Liver (tissue), 9 donors: Measurements from ENCODE around the gene DBNDD2. TPM values are rescaled to one million over a fixed set of nuclear protein-coding genes. Genes with fewer than 3 reads are reported as not detected.

Source experiments
- DNase-seq: peaks from one replicate; pipeline ENCODE4 v3.0.0-alpha.2; 2017; ENCODE audit warnings: low spot score
- H3K27ac ChIP-seq, 2 donors: one replicate each; pipeline ENCODE4 v1.7.0; 2013; ENCODE audit warnings: inconsistent platforms in 2 of 2, low read length in 2 of 2, control low read depth in 1 of 2, low read depth in 1 of 2, mild to moderate bottlenecking in 1 of 2
- H3K27me3 ChIP-seq, 4 donors: one replicate each; pipeline versions ENCODE4 v1.6.1 to v1.7.0; 2013; ENCODE audit warnings: low read length in 3 of 4, inconsistent platforms in 1 of 4, mild to moderate bottlenecking in 1 of 4, moderate library complexity in 1 of 4; ENCODE audit not compliant: control insufficient read depth in 4 of 4, insufficient read depth in 4 of 4
- H3K36me3 ChIP-seq, 4 donors: one replicate each; pipeline versions ENCODE4 v1.6.1 to v1.7.0; 2013; ENCODE audit warnings: low read length in 3 of 4, mild to moderate bottlenecking in 3 of 4, low read depth in 1 of 4, moderate library complexity in 1 of 4; ENCODE audit not compliant: control insufficient read depth in 4 of 4, insufficient read depth in 3 of 4
- H3K4me1 ChIP-seq, 4 donors: one replicate each; pipeline versions ENCODE4 v1.6.1 to v1.7.0; 2013; ENCODE audit warnings: low read length in 3 of 4, mild to moderate bottlenecking in 3 of 4, moderate library complexity in 1 of 4; ENCODE audit not compliant: control insufficient read depth in 4 of 4, insufficient read depth in 4 of 4
- H3K4me3 ChIP-seq, 3 donors: one replicate each; pipeline versions ENCODE4 v1.6.1 to v1.7.0; 2013; ENCODE audit warnings: low read length in 3 of 3, control low read depth in 1 of 3, low read depth in 1 of 3, mild to moderate bottlenecking in 1 of 3
- H3K9ac ChIP-seq, 2 donors: one replicate each; pipeline ENCODE4 v1.7.0; 2013; ENCODE audit warnings: low read length in 2 of 2, mild to moderate bottlenecking in 2 of 2, moderate library complexity in 2 of 2, control low read depth in 1 of 2, low read depth in 1 of 2
- H3K9me3 ChIP-seq, 4 donors: one replicate each; pipeline versions ENCODE4 v1.6.1 to v1.7.0; 2013; ENCODE audit warnings: low read length in 3 of 4; ENCODE audit not compliant: control insufficient read depth in 4 of 4
- EGR1 ChIP-seq, 2 donors: IDR thresholded peaks; 2 replicates each; pipeline ENCODE4 v1.6.1; 2016 to 2018; ENCODE audit warnings: antibody characterized with exemption in 2 of 2, low read depth in 2 of 2
- FOXA1 ChIP-seq: IDR thresholded peaks from 2 replicates; pipeline ENCODE4 v1.6.1; 2016; ENCODE audit warnings: antibody characterized with exemption
- FOXA2 ChIP-seq: IDR thresholded peaks from 2 replicates; pipeline ENCODE4 v1.6.1; 2016; ENCODE audit warnings: antibody characterized with exemption
- GABPA ChIP-seq, 2 donors: IDR thresholded peaks in 1 of 2; conservative IDR thresholded peaks in 1 of 2; 2 replicates each; pipeline ENCODE4 v1.6.1; 2016; ENCODE audit warnings: antibody characterized with exemption in 2 of 2, mild to moderate bottlenecking in 1 of 2, moderate library complexity in 1 of 2
- HNF4A ChIP-seq, 2 donors: conservative IDR thresholded peaks; 2 replicates each; pipeline ENCODE4 v1.6.1; 2016; ENCODE audit warnings: antibody characterized with exemption in 2 of 2, mild to moderate bottlenecking in 2 of 2
- HNF4G ChIP-seq: IDR thresholded peaks from 2 replicates; pipeline ENCODE4 v1.6.1; 2016; ENCODE audit warnings: antibody characterized with exemption
- JUND ChIP-seq, 2 donors: IDR thresholded peaks; 2 replicates each; pipeline ENCODE4 v1.6.1; 2016; ENCODE audit warnings: antibody characterized with exemption in 2 of 2
- NR2F2 ChIP-seq: IDR thresholded peaks from 2 replicates; pipeline ENCODE4 v1.6.1; 2016; ENCODE audit warnings: antibody characterized with exemption
- RAD21 ChIP-seq, 2 donors: IDR thresholded peaks; 2 replicates each; pipeline ENCODE4 v1.6.1; 2016; ENCODE audit warnings: antibody characterized with exemption in 2 of 2, mild to moderate bottlenecking in 2 of 2
- RXRA ChIP-seq, 2 donors: IDR thresholded peaks; 2 replicates each; pipeline ENCODE4 v1.6.1; 2017 to 2018; ENCODE audit warnings: antibody characterized with exemption in 2 of 2, mild to moderate bottlenecking in 1 of 2
- SP1 ChIP-seq: IDR thresholded peaks from 2 replicates; pipeline ENCODE4 v1.6.1; 2018; ENCODE audit warnings: antibody characterized with exemption, mild to moderate bottlenecking
- TAF1 ChIP-seq: conservative IDR thresholded peaks from 2 replicates; pipeline ENCODE4 v1.6.1; 2016; ENCODE audit warnings: antibody characterized with exemption, mild to moderate bottlenecking
- YY1 ChIP-seq: IDR thresholded peaks from 2 replicates; pipeline ENCODE4 v1.6.1; 2016; ENCODE audit warnings: antibody characterized with exemption, mild to moderate bottlenecking
- WGBS: extraction: QIAGEN DNeasy Blood & Tissue Kit; methylation state at CpG from one replicate; pipeline ENCODE4 v1.1.7; 2013; 5-methylcytosine and 5-hydroxymethylcytosine counted together
- polyA plus RNA-seq, 2 donors: library from polyadenylated mRNA; stranded (reverse) in 1 of 2; unstranded in 1 of 2; fragments of 200-250 nt in 1 of 2; fragments of >200 nt in 1 of 2; fragmentation: Nextera tagmentation in 1 of 2; extraction: Ambion mirVana in 1 of 2; gene quantifications; one replicate each; pipeline versions ENCODE4 v1.2.1 to v1.2.3, GENCODE V29; 2013 to 2015
- total RNA-seq, 2 donors: library from RNA; depleted of rRNA; stranded (reverse); fragments of >200 nt; gene quantifications; one replicate each; pipeline ENCODE4 v1.2.3, GENCODE V29; 2014
- TF ChIP-seq, protein P1 (sequence below): IDR thresholded peaks from 2 replicates; pipeline ENCODE4 v1.6.1; 2016; ENCODE audit warnings: antibody characterized with exemption, mild to moderate bottlenecking
- TF ChIP-seq, protein P2 (sequence below): IDR thresholded peaks from 2 replicates; pipeline ENCODE4 v1.6.1; 2016; ENCODE audit warnings: antibody characterized with exemption
- TF ChIP-seq, protein P3 (sequence below): fragments of 150-350 bp; IDR thresholded peaks from 2 replicates; pipeline ENCODE4 v1.5.1; 2017; ENCODE audit warnings: improper control_type of control experiment, low read depth, low read length; ENCODE audit not compliant: missing input control
- donor health status: healthy.
- donor health status: healthy.
- donor health status: healthy.
- donor health status: healthy.
- donor health status: healthy.

Gene DBNDD2
- total and polyA plus RNA-seq, 4 donors = 2.1 to 4.6 (median 2.7) TPM

DNA sequence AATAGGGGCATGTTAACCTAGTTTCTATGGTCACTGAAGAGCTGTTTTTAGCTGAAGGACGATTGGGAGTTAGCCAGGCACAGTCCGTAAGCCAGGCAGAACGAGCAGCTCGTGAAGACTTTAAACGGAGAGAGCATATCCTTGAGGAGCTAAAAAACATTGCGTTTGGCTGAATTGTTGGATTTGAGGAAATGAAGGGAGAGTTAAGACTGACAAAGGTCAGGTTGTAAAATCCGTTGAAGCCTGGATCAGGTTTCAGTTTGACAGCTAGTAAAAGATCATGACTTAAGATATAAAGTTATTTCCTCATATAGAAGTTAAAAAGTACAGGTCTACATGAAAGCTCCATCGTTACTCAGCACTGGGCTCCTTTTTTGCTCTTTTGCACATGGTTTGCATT, 2.8 kb downstream of the DBNDD2 start:
- Histone ChIP-seq H3K36me3 (peaks cover 0 to 3% (median 1%) of the 10 kb centered on the region in 4 donors), H3K9me3 (no peaks in the 10 kb centered on the region), H3K27ac (no peak overlapping the region), H3K27me3 (peaks cover 0 to 2% (median 0%) of the 10 kb centered on the region in 4 donors), H3K4me3 (no peak overlapping the region), H3K9ac (no peak overlapping the region), H3K4me1 (peaks cover 0 to 13% (median 11%) of the 10 kb centered on the region in 4 donors)
- 82% methylated on average over 8 of the region's 8 CpGs for WGBS
- no peak for DNase-seq
- TF ChIP-seq TAF1 = no peak

DNA sequence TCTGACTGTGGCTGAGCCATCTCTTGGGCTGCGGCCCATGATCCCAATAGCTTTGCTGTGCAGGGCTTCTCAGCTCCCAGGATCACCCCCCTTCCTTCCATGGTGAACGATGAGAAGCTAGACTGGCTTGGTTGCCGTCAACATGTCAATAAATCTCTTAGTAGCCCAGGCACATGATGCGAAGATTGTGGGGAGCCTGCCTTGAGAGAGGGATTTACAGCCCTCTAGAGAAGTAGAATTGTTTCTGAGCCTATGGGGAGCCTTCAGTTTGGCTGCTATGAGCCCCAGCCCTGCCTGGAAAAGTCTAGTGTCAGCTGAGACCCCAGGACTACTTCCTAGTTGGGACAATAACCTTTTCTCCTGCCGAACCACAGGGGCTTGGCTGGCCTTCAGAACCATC, 4.6 kb downstream of the DBNDD2 start:
- Histone ChIP-seq H3K9me3 (no peaks in the 10 kb centered on the region), H3K9ac (no peak overlapping the region), H3K27me3 (no peaks in the 10 kb centered on the region), H3K36me3 (peaks cover 0 to 3% (median 1%) of the 10 kb centered on the region in 4 donors), H3K4me3 (no peak overlapping the region), H3K4me1 (peaks cover 4 to 13% (median 11%) of the 10 kb centered on the region in 4 donors), H3K27ac (no peak overlapping the region)
- WGBS = 84% methylated on average over 5 of the region's 5 CpGs
- no peak for TF ChIP-seq JUND (IDR thresholded peaks at IDR 0.05)
- no peak for TF ChIP-seq FOXA1
- TF ChIP-seq YY1 = no peak
- no peak for TF ChIP-seq SP1
- TF ChIP-seq, protein P1, sequence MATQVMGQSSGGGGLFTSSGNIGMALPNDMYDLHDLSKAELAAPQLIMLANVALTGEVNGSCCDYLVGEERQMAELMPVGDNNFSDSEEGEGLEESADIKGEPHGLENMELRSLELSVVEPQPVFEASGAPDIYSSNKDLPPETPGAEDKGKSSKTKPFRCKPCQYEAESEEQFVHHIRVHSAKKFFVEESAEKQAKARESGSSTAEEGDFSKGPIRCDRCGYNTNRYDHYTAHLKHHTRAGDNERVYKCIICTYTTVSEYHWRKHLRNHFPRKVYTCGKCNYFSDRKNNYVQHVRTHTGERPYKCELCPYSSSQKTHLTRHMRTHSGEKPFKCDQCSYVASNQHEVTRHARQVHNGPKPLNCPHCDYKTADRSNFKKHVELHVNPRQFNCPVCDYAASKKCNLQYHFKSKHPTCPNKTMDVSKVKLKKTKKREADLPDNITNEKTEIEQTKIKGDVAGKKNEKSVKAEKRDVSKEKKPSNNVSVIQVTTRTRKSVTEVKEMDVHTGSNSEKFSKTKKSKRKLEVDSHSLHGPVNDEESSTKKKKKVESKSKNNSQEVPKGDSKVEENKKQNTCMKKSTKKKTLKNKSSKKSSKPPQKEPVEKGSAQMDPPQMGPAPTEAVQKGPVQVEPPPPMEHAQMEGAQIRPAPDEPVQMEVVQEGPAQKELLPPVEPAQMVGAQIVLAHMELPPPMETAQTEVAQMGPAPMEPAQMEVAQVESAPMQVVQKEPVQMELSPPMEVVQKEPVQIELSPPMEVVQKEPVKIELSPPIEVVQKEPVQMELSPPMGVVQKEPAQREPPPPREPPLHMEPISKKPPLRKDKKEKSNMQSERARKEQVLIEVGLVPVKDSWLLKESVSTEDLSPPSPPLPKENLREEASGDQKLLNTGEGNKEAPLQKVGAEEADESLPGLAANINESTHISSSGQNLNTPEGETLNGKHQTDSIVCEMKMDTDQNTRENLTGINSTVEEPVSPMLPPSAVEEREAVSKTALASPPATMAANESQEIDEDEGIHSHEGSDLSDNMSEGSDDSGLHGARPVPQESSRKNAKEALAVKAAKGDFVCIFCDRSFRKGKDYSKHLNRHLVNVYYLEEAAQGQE = no peak
- TF ChIP-seq, protein P2, sequence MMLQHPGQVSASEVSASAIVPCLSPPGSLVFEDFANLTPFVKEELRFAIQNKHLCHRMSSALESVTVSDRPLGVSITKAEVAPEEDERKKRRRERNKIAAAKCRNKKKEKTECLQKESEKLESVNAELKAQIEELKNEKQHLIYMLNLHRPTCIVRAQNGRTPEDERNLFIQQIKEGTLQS = no peak
- TF ChIP-seq GABPA (IDR thresholded peaks at IDR 0.05 in 1 of 2, conservative IDR thresholded peaks at IDR 0.05 in 1 of 2) = no peak
- TF ChIP-seq HNF4G = no peak
- TF ChIP-seq NR2F2 = no peak
- DNase-seq = no peak

DNA sequence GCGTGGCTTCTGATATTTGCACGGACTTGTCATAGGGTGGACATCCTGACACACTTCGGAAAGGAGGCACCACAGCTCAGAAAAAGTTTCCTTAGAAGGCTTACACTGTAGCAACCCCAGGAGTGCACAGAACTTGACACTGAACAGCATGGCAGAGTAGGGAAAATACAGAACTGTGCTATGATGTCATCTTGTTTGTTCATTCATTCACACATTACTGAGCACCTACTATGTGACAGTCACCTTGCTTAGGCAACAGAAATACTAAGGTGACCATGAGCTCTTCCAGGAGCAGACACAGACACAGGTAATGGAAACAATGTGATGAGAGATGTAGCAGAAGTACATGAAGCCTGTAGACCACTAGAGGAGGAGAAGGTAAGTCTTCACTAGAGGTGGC, 5.4 kb downstream of the DBNDD2 start:
- no peak overlapping the region for H3K4me3 ChIP-seq
- WGBS = 78% methylated on average over 3 of the region's 3 CpGs
- H3K9ac ChIP-seq = no peak overlapping the region
- H3K27ac ChIP-seq = no peak overlapping the region
- no peaks in the 10 kb centered on the region for H3K9me3 ChIP-seq
- TF ChIP-seq RAD21 (IDR thresholded peaks at IDR 0.05) = no peak
- no peak for TF ChIP-seq FOXA1
- TF ChIP-seq GABPA (IDR thresholded peaks at IDR 0.05 in 1 of 2, conservative IDR thresholded peaks at IDR 0.05 in 1 of 2) = no peak
- no peak for TF ChIP-seq HNF4G
- TF ChIP-seq NR2F2 = no peak
- TF ChIP-seq SP1 = no peak
- TF ChIP-seq, protein P1 = no peak
- TF ChIP-seq FOXA2 = no peak
- TF ChIP-seq, protein P2 = no peak
- no peak for TF ChIP-seq JUND (IDR thresholded peaks at IDR 0.05)
- TF ChIP-seq TAF1 = no peak
- TF ChIP-seq, protein P3, sequence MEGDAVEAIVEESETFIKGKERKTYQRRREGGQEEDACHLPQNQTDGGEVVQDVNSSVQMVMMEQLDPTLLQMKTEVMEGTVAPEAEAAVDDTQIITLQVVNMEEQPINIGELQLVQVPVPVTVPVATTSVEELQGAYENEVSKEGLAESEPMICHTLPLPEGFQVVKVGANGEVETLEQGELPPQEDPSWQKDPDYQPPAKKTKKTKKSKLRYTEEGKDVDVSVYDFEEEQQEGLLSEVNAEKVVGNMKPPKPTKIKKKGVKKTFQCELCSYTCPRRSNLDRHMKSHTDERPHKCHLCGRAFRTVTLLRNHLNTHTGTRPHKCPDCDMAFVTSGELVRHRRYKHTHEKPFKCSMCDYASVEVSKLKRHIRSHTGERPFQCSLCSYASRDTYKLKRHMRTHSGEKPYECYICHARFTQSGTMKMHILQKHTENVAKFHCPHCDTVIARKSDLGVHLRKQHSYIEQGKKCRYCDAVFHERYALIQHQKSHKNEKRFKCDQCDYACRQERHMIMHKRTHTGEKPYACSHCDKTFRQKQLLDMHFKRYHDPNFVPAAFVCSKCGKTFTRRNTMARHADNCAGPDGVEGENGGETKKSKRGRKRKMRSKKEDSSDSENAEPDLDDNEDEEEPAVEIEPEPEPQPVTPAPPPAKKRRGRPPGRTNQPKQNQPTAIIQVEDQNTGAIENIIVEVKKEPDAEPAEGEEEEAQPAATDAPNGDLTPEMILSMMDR = no peak
- TF ChIP-seq YY1 = no peak
- TF ChIP-seq HNF4A (conservative IDR thresholded peaks at IDR 0.05) = no peak
- no peak for TF ChIP-seq RXRA (IDR thresholded peaks at IDR 0.05)
- no peak for TF ChIP-seq EGR1 (IDR thresholded peaks at IDR 0.05; ENCODE audit: low read depth in 2 of 2)
- H3K4me1 ChIP-seq = peaks cover 4 to 13% (median 11%) of the 10 kb centered on the region in 4 donors
- H3K27me3 ChIP-seq = no peaks in the 10 kb centered on the region
- no peak for DNase-seq
- H3K36me3 ChIP-seq = peaks cover 0 to 3% (median 1%) of the 10 kb centered on the region in 4 donors
